ENCODE measurements around the gene TNNT1. TPM values are rescaled to one million over a fixed set of nuclear protein-coding genes. Genes with fewer than 3 reads are reported as not detected.
A peak's percentile ranks its signal among the peaks of the same experiment; 100 is the strongest.

Gene TNNT1
- polyA plus RNA-seq, 4 donors: 2.9 to 6.0 (median 4.4) TPM

DNA sequence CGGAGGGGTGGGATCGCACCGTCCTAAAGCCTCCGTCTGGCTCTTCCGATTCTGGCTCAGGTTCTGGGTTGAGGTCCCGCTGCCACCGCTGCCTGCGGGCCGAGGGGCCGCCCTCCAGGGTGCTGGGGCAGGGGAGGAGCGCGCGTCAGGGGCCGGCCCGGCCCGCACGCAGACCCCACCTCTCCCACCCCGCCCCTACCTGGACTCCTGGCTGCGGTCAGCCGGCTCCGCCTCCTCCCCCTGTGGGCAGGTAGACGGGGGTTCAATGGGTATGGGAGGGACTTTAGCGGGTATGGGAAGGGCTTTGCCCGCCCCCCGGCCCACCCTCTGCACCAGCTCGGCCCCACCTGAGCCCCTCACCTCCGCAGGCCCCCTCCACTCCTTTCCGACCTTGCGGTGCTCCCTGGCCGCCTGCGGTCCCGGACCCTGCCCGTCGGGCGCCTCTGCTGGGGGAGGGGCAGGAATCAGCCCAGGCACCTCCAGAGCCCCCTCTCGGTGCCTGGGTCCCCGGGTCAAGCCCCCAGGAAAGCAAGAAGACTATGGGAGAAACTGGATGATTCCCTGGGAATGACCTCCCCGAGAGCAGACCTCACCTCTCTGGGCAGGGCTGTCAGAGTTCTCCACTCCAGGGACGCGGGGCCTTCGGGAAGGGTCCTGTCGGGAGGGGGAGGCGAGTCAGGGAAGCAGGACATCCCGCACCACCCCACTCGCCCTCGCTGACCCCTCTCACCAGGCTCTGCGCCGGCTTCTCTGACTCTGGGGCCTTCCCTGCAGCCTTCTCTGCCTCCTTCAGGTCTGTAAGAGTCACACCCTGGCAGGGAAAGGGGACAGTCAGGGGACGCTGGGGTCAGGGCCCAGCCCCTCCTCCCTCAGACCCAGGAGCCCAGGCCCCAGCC lies 56.3 kb downstream of the TNNT1 start:
- DNase-seq (ENCODE audit: low read depth in 4 of 4, low spot score in 3 of 4): no peak

- no peak for DNase-seq (ENCODE audit: low read depth in 4 of 4, low spot score in 3 of 4)
These were observed 57.1 kb downstream of the TNNT1 start for GRCh38 chr19:55091955-55092354.

- DNase-seq (ENCODE audit: low read depth in 4 of 4, low spot score in 3 of 4): no peak
These were observed 57.7 kb downstream of the TNNT1 start for GRCh38 chr19:55091126-55091910.

- DNase-seq (ENCODE audit: low read depth in 4 of 4, low spot score in 3 of 4): no peak
These were observed 58.4 kb downstream of the TNNT1 start for GRCh38 chr19:55090564-55090963.

DNA sequence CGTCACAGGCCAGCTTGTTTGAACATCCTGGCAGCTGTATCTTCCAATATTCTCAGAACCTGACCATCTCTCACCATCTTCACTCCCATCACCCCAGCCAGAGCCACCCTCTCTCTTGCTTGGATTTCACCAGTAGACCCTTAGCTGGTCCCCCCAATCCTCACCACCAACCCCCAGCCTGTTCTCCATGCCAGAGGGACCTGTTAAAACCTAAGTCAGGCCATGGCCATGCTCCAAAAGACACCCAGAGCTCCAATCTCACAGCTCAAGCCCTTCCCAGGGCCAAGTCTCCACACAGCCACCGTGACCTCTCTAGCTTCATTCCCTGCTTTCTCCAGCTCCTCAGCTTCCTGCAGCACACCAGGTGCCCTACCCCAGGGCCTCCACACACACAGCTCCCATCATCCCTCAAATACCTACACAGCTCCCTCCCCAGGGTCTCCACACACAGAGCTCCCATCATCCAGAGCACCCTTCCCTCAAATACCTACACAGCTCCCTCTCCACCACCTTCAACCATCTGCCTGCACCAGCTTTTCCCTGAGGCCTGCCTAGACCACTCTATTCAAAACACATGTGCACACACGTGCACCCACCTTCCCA lies 59.6 kb downstream of the TNNT1 start:
- DNase-seq (ENCODE audit: low read depth in 4 of 4, low spot score in 3 of 4): no peak

DNA sequence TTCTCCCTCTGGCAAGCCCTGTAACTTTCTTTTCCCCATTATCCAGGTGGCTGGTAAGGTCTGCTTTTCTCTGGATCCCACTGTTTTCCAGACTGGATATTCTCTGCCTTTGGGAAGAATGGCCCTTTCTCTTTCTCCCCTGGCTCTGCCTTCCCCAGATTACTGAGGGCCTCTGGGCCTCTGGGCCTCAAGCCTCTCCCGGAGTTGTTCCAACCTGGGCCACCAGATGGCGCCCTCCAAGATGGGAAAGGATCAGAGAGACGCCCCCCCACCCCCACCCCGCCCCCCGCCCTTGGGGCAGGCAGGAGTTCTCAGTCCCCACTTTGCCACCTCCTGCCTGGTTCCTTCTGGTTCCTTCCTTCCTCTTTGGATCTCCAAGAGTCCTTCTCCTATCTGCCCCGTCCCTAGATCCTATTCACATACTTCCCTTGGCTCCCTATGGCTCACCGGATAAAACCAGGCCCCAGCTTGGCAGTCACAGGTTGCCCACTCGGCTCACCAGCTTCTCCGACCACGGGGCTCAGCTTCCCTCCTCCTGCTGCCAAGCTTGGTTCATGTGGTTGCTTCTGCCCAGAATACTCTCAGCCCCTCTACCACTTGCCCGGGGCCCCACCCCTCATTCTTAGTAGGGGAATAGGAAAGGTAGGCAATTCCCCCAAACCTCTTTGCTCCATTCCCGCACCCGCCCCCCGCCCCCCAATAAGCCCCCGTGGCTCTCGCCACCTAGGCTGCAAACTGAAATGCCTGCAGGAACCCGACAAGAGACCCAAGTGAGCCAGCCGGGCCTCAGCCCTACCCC lies 60.3 kb downstream of the TNNT1 start:
- DNase-seq (ENCODE audit: low read depth in 4 of 4, low spot score in 3 of 4): no peak

DNA sequence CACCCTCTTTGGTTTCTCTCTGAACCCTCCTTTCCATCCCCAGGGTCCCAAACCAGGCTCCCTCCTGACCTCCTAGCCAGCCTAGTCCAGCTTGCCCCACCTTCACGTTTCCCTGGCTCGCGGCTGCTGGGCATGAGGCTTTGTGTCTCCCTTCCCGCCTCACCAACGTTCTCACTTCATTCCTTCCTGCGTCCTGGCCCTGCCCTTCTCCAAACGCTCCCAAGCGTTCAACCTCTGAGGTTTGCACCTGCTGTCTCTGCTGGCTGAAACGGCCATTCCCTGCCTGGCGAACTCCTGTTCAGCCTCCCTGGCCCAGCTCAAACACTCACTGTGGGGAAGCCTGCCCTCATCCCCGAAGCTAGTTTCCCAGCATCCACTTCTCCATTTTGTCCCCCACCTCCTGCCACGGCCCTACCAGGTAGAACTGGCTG lies 61.0 kb downstream of the TNNT1 start:
- DNase-seq (ENCODE audit: low read depth in 4 of 4, low spot score in 3 of 4): no peak

GRCh38 chr19:55087542-55087901 lies 61.5 kb downstream of the TNNT1 start:
- DNase-seq (ENCODE audit: low read depth in 4 of 4, low spot score in 3 of 4): no peak

DNA sequence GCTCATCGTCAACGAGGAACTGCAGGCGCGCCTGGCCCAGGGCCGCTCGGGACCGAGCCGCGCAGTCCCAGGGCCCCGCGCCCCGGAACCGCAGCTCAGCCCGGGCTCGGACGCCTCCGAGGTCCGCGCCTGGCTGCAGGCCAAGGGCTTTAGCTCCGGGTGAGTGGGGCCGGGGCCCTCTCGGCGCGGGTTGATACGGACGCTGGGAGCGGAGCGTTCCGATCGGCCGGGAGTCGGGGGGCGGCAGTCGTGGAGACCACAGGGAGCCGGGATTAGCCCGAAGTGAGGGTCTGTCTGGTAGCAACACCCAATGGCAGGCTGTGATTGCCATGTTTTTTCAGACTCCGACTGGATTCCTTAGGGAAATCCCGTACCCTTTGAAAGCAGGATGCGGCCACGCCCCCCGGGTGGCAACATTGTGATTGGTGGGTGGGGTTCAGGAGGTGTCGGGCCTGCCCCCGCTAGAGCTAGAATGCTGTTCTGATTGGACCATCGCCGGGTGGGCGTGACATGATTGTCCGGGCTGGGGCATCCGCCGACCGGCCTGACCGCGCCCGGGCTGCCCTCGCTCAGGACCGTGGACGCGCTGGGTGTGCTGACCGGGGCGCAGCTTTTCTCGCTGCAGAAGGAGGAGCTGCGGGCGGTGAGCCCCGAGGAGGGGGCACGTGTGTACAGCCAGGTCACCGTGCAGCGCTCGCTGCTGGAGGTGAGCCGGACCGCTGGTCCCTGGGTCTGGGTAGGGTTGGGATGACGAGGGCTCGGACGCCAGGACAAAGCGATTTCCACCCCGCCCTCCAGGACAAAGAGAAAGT lies 62.1 kb downstream of the TNNT1 start:
- DNase-seq (ENCODE audit: low read depth in 4 of 4, low spot score in 3 of 4): peak in 3 of 4 donors; percentile 74 to 82 (median 81)

GRCh38 chr19:55085923-55086715 lies 62.9 kb downstream of the TNNT1 start:
- no peak for DNase-seq (ENCODE audit: low read depth in 4 of 4, low spot score in 3 of 4)

DNA sequence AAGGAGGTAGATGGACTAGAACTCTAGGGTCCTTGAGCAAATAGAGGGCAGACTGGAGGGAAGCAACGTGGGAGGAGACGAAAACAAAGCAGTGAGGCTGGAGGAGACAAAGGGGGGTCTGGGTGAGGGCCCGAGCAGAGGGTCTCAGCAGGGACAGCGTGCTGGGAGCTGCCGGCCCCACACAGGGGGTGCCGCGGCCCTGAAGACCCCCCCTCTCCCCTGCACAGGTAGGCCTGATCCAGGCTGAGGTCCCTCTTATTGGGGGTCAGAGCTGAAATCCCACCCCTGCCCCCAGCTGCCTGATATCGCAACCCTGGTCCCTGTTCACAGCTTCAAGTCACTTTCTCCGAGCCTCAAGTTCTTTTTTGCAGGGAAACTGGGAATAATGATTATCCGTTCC lies 64.6 kb downstream of the TNNT1 start:
- no peak for DNase-seq (ENCODE audit: low read depth in 4 of 4, low spot score in 3 of 4)

GRCh38 chr19:55083004-55083850 lies 65.8 kb downstream of the TNNT1 start:
- no peak for DNase-seq (ENCODE audit: low read depth in 4 of 4, low spot score in 3 of 4)

Other genes with a start within 250 kb of the TNNT1 start
- gene NCR1, start 243.1 kb downstream of the TNNT1 start, polyA plus RNA-seq (ENCODE audit: insufficient read length in 4 of 4): under 1 TPM in 2 of 4 donors, not detected in 2; 0.10 to 0.22 TPM
- under 1 TPM in 1 of 4 donors, not detected in 3; 0.03 TPM for gene NLRP7, start 201.7 kb downstream of the TNNT1 start, polyA plus RNA-seq (ENCODE audit: insufficient read length in 4 of 4)
- 10 to 100 TPM in 3 of 4 donors, 1 to 10 TPM in 1; 5.6 to 22.0 (median 17.8) TPM for gene NLRP2, start 182.8 kb downstream of the TNNT1 start, polyA plus RNA-seq (ENCODE audit: insufficient read length in 4 of 4)
- gene GP6, start 110.9 kb downstream of the TNNT1 start, polyA plus RNA-seq (ENCODE audit: insufficient read length in 4 of 4): 1 to 10 TPM in 1 of 4 donors, under 1 TPM in 3; 0.35 to 1.2 (median 0.50) TPM
- gene RDH13, start 86.1 kb downstream of the TNNT1 start, polyA plus RNA-seq (ENCODE audit: insufficient read length in 4 of 4): 10 to 100 TPM; 14.6 to 19.8 (median 17.8) TPM
- gene EPS8L1, start 73.3 kb downstream of the TNNT1 start, polyA plus RNA-seq (ENCODE audit: insufficient read length in 4 of 4): 10 to 100 TPM; 45.5 to 62.7 (median 55.4) TPM
- gene PPP1R12C, start 31.6 kb downstream of the TNNT1 start, polyA plus RNA-seq (ENCODE audit: insufficient read length in 4 of 4): 100 to 1,000 TPM in 1 of 4 donors, 10 to 100 TPM in 3; 67.6 to 103 (median 74.7) TPM
- 1 to 10 TPM; 3.1 to 5.3 (median 3.9) TPM for gene TNNI3, start 8.5 kb upstream of the TNNT1 start, polyA plus RNA-seq (ENCODE audit: insufficient read length in 4 of 4)
- gene DNAAF3, start 17.4 kb upstream of the TNNT1 start, polyA plus RNA-seq (ENCODE audit: insufficient read length in 4 of 4): 10 to 100 TPM in 1 of 4 donors, 1 to 10 TPM in 3; 8.1 to 10.9 (median 8.3) TPM
- gene SYT5, start 31.1 kb upstream of the TNNT1 start, polyA plus RNA-seq (ENCODE audit: insufficient read length in 4 of 4): under 1 TPM; 0.13 to 0.56 (median 0.29) TPM
- under 1 TPM in 3 of 4 donors, not detected in 1; 0.10 to 0.49 (median 0.27) TPM for gene PTPRH, start 60.3 kb upstream of the TNNT1 start, polyA plus RNA-seq (ENCODE audit: insufficient read length in 4 of 4)
- gene TMEM86B, start 79.6 kb upstream of the TNNT1 start, polyA plus RNA-seq (ENCODE audit: insufficient read length in 4 of 4): 1 to 10 TPM; 2.9 to 4.5 (median 3.9) TPM
- 10 to 100 TPM; 38.9 to 50.9 (median 44.2) TPM for gene PPP6R1, start 109.8 kb upstream of the TNNT1 start, polyA plus RNA-seq (ENCODE audit: insufficient read length in 4 of 4)
- 10 to 100 TPM; 25.7 to 47.7 (median 29.7) TPM for gene HSPBP1, start 130.9 kb upstream of the TNNT1 start, polyA plus RNA-seq (ENCODE audit: insufficient read length in 4 of 4)
- 10 to 100 TPM; 14.1 to 16.7 (median 16.2) TPM for gene BRSK1, start 134.8 kb upstream of the TNNT1 start, polyA plus RNA-seq (ENCODE audit: insufficient read length in 4 of 4)
- 1 to 10 TPM in 3 of 4 donors, under 1 TPM in 1; 0.72 to 1.6 (median 1.4) TPM for gene TMEM150B, start 176.1 kb upstream of the TNNT1 start, polyA plus RNA-seq (ENCODE audit: insufficient read length in 4 of 4)
- gene KMT5C, start 190.7 kb upstream of the TNNT1 start, polyA plus RNA-seq (ENCODE audit: insufficient read length in 4 of 4): 10 to 100 TPM; 14.0 to 25.5 (median 16.9) TPM
- 1 to 10 TPM in 1 of 4 donors, under 1 TPM in 3; 0.45 to 1.5 (median 0.72) TPM for gene COX6B2, start 205.5 kb upstream of the TNNT1 start, polyA plus RNA-seq (ENCODE audit: insufficient read length in 4 of 4)
- gene GARIN5B, start 214.1 kb upstream of the TNNT1 start, polyA plus RNA-seq (ENCODE audit: insufficient read length in 4 of 4): under 1 TPM; 0.10 to 0.25 (median 0.16) TPM
- gene IL11, start 221.3 kb upstream of the TNNT1 start, polyA plus RNA-seq (ENCODE audit: insufficient read length in 4 of 4): 1 to 10 TPM; 1.0 to 1.8 (median 1.5) TPM
- gene TMEM190, start 227.6 kb upstream of the TNNT1 start, polyA plus RNA-seq (ENCODE audit: insufficient read length in 4 of 4): under 1 TPM in 2 of 4 donors, not detected in 2; 0.47 to 0.56 TPM
- 1 to 10 TPM in 1 of 4 donors, under 1 TPM in 3; 0.22 to 1.6 (median 0.62) TPM for gene TMEM238, start 235.1 kb upstream of the TNNT1 start, polyA plus RNA-seq (ENCODE audit: insufficient read length in 4 of 4)
- 1,000 to 10,000 TPM in 1 of 4 donors, 100 to 1,000 TPM in 3; 895 to 1,455 (median 919) TPM for gene RPL28, start 236.7 kb upstream of the TNNT1 start, polyA plus RNA-seq (ENCODE audit: insufficient read length in 4 of 4)

All from right renal pelvis (tissue), 4 donors.